HG03103 (cell line): ENCODE results near the gene ARL4C.

Experiments
- ATAC-seq: cut with Tn5 transposase; IDR thresholded peaks from one replicate; pipeline ENCODE4 v1.9.1; 2021; ENCODE audit warnings: low read depth; ENCODE audit not compliant: unreplicated experiment

Gene ARL4C

GRCh38 chr2:234502285-234502918 lies 5.5 kb upstream of the ARL4C start:
- ATAC-seq, result no peak

- peak; percentile 52 for ATAC-seq
These were observed 3.6 kb upstream of the ARL4C start for GRCh38 chr2:234500394-234501006.

GRCh38 chr2:234497594-234498235 lies 834 bp upstream of the ARL4C start:
- no peak for ATAC-seq

GRCh38 chr2:234496055-234496834 lies 636 bp downstream of the ARL4C start:
- peak; percentile 35 for ATAC-seq

DNA sequence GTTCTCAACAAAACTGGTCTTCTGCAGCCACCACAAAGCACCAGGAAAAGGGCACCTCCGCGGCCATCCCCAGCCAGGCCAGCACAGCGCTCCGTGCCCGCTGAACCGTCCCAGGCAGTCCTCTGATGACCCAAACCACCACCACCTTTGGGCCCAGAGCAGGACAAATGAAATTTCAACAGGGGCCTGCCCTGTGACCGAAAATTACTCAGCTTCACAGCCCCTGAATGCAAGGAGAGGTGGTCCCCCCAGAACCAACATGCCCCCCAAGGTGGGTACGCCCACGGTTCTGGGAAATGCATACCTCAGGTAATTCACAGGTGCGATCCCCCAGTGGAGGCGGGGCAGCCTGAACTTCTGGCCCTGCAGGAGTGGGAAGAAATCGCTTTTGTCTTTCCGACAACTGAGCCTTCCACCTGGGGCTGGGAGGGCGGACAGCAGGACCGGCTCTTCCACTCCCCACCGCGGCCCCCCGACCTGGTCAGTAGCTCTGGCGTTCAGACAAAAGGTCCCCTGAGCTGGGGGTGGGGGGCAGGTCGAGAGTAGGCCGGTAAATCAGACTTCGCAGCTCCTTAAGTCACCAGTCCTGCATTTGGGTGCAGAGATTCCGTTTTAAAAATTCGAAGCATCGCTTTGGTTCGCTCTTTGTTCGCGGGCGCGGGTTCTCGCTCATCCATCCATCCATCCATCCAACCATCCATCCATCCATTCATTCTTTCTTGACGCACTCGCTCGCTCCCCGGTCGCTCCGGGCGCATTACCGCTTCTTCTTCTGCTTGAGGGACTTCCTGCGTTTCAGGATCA lies 1.4 kb downstream of the ARL4C start:
- no peak for ATAC-seq

DNA sequence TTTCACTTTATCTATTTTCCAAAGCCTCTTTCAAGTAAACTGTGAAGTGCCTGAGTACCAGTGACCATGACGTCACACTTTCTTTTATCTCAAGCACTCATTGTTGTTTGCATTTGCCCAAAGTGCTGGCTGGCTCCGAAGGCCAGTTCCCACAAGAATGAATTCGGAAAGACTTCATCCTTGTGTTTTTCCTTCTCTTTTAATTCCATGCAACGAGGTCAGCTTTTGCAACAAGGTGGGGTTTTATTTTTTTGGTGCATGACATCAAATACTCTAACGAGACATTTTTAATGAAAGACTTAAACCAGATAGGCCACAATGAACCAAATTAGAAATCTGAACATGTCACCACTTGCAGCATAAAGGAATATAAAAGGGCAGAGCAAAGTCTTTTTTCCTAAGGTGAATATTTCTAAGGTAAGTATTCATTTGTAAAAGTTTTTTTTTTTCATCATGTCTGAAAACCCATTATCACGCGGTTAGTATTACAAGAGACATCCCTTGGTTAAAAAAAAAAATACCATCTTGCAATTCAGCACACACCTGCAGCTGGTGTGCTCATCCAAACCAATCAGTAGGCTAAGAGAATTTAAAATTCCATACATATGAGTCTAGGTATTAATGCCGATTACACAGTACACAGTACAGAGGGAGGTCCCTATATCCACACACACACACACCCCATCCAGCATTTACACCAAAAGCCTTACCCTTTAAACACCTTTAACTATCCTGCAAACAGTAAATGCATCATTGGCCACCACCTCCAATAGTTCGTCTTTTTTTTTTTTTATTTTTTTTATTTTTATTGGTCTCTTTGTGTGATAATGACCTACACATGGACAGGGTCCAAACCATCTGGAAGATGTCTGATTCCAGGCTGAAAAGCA lies 2.3 kb downstream of the ARL4C start:
- no peak for ATAC-seq

- ATAC-seq, result no peak
These were observed 3.1 kb downstream of the ARL4C start for GRCh38 chr2:234493796-234494195.

GRCh38 chr2:234492717-234493485 lies 4.0 kb downstream of the ARL4C start:
- no peak for ATAC-seq

GRCh38 chr2:234491897-234492296 lies 5.0 kb downstream of the ARL4C start:
- no peak for ATAC-seq

- ATAC-seq, result no peak
These were observed 5.6 kb downstream of the ARL4C start for GRCh38 chr2:234491281-234491680.

GRCh38 chr2:234490271-234491091 lies 6.4 kb downstream of the ARL4C start:
- no peak for ATAC-seq

DNA sequence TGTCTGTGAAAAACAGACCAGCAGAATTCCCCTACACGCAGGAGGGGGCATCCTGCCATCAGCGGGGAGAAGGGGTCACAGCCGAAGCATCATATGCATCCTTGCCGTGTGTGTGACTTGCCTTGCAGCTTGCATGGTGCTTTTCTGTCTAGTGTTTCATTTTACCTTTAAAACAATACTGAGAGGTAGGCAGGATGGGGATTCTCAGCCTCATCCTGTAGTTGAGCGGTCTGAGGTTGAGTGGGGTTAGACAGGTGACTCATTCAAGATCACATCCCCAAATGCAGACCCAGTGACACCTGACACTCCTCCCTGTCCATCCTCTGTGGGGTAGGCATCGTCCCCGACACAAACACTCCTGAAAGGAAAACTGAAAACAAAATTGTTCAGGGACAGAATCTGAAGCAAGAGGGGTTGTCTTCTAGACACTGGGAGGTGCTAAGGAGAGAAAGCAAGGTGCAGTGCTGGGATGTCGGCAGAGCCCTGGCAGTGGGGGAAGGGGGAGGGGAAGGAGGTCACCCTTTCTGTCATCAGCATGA lies 7.9 kb downstream of the ARL4C start:
- ATAC-seq, result peak; percentile 60

DNA sequence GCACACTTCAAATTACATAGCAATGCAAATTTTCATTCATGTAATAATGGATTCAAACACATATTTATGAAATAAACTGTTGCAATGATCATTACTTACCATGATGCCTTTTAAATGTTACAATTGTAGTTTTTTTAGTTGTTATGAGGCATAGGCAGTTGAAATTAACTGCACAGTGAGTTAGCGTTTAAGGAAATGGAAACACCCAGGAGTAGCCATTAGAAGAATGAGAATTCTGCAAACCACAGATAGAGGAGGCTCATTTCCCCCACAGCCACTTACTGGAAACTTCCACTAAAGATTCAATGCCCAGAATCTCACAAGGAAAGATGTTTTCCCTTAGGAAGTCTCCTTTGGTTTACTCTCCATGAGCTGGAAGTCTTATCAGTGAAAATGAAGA lies 8.4 kb downstream of the ARL4C start:
- no peak for ATAC-seq

- ATAC-seq, result no peak
These were observed 9.5 kb downstream of the ARL4C start for GRCh38 chr2:234487356-234487755.

DNA sequence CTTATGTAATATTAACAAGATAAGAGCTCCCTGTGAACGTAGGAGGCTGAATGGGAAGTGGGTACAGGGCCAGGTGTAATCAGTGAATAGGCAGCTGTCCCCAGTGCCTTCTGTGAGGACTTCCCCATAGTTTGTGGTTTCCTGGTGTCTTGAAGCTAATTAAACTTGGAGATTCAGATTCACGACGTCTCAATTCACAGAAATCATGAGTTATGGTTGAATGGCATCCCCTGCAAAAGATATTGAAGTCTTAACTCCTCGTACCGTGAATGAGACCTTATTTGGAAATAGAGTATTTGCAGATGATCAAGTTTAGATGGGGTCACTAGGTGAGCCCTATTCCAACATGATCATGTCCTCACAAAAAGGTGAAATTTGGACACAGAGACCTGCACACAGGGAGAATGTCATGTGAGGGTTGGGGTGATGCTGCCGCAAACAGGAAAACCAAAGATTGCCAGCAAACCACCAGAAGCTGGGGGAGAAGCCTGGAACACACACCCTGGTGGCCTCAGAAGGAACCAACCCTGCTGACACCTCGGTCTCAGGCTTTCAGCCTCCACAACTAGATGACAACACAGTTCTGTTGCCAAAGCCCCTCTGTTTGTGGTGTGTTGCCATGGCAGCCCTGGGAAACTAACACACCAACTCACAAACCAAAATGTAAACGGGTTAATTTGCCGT lies 13.2 kb downstream of the ARL4C start:
- no peak for ATAC-seq

GRCh38 chr2:234481301-234481700 lies 15.6 kb downstream of the ARL4C start:
- no peak for ATAC-seq

DNA sequence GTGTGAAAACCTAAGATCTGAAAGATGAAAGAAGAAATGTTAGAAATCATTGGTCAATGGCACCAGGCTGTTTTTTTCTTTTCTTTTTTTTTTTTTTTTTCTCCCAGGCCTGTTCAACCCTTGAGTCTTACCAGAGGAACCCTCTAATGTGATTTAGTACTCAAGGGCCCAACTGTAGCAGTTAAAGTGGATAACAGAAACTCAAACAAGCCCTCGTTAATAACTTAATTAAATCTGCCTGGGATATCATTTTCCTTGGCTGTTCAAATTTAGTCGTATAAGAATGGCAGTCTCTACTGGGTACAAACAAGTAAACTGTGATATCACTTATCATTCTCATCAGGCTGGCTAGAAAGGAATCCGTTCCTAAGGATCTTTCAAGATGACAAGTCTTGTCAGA lies 16.5 kb downstream of the ARL4C start:
- no peak for ATAC-seq
